GM19328 (cell line): ENCODE data around the gene MAGEF1.
A peak's percentile ranks its signal among the peaks of the same experiment; 100 is the strongest.

Experiments used
- ATAC-seq: cut with Tn5 transposase; IDR thresholded peaks from one replicate; pipeline ENCODE4 v1.9.1; 2021; ENCODE audit warnings: mild to moderate bottlenecking, moderate library complexity; ENCODE audit not compliant: unreplicated experiment

Gene MAGEF1

GRCh38 chr3:184727357-184728009, 15.6 kb upstream of the MAGEF1 start:
- no peak for ATAC-seq

- no peak for ATAC-seq
Measured at GRCh38 chr3:184726497-184726896, 14.6 kb upstream of the MAGEF1 start.

GRCh38 chr3:184725176-184725719, 13.4 kb upstream of the MAGEF1 start:
- no peak for ATAC-seq

- ATAC-seq: no peak
Measured at GRCh38 chr3:184724699-184725098, 12.8 kb upstream of the MAGEF1 start.

- ATAC-seq: no peak
Measured at GRCh38 chr3:184719709-184720108, 7.8 kb upstream of the MAGEF1 start.

- ATAC-seq: no peak
Measured at GRCh38 chr3:184718431-184718830, 6.6 kb upstream of the MAGEF1 start.

GRCh38 chr3:184717399-184717983, 5.6 kb upstream of the MAGEF1 start:
- no peak for ATAC-seq

GRCh38 chr3:184716622-184717398, 4.9 kb upstream of the MAGEF1 start:
- no peak for ATAC-seq

GRCh38 chr3:184715943-184716621, 4.2 kb upstream of the MAGEF1 start:
- ATAC-seq: no peak

GRCh38 chr3:184713521-184713920, 1.7 kb upstream of the MAGEF1 start:
- ATAC-seq: no peak

GRCh38 chr3:184713040-184713355, 1.1 kb upstream of the MAGEF1 start:
- ATAC-seq: no peak

- ATAC-seq: peak; percentile 1
Measured at GRCh38 chr3:184712248-184713039, 580 bp upstream of the MAGEF1 start.

- ATAC-seq: peak; percentile 48
Measured at GRCh38 chr3:184710870-184711492, 883 bp downstream of the MAGEF1 start.

- no peak for ATAC-seq
Measured at GRCh38 chr3:184703657-184704056, 8.2 kb downstream of the MAGEF1 start.

GRCh38 chr3:184700759-184701158, 11.1 kb downstream of the MAGEF1 start:
- no peak for ATAC-seq

- no peak for ATAC-seq
Measured at GRCh38 chr3:184697845-184698244, 14.0 kb downstream of the MAGEF1 start.

GRCh38 chr3:184696697-184697096, 15.2 kb downstream of the MAGEF1 start:
- no peak for ATAC-seq

- ATAC-seq: no peak
Measured at GRCh38 chr3:184694716-184695115, 17.1 kb downstream of the MAGEF1 start.

- ATAC-seq: no peak
Measured at GRCh38 chr3:184694133-184694665, 17.7 kb downstream of the MAGEF1 start.
